Activated B cell treated with CpG ODN at 0.5 μM for 24 hours (primary cell): Measurements from ENCODE around the gene FN3KRP. TPM values are rescaled to one million over a fixed set of nuclear protein-coding genes. Genes with fewer than 3 reads are reported as not detected.

ENCODE experiments used
- ATAC-seq: fragments of 200-7000 bp; cut with Tn5 transposase; one replicate; pipeline ENCODE4 v1.10.0; 2021; ENCODE audit warnings: low read depth, mild to moderate bottlenecking, moderate library complexity
- CTCF ChIA-PET: fragments of 350-600 bp; sonication (Branson Sonifier 250); formaldehyde crosslinking; loops from one replicate; lab custom pipeline; 2021; ENCODE audit warnings: antibody characterized with exemption; lab: Charles Lee
- POLR2A ChIA-PET: fragments of 350-600 bp; sonication (Branson Sonifier 250); formaldehyde crosslinking; loops from one replicate; lab custom pipeline; 2021; ENCODE audit warnings: antibody characterized with exemption; lab: Charles Lee
- DNase-seq: peaks from one replicate; pipeline ENCODE4 v3.0.0; 2022
- H3K27ac Mint-ChIP-seq: one replicate; pipeline ENCODE4 v1.8.0; 2020; ENCODE audit warnings: mixed read lengths
- H3K27me3 Mint-ChIP-seq: one replicate; pipeline ENCODE4 v1.8.0; 2021; ENCODE audit warnings: mixed read lengths
- H3K36me3 Mint-ChIP-seq: one replicate; pipeline ENCODE4 v1.8.0; 2021; ENCODE audit warnings: low read depth, mixed read lengths
- H3K4me1 Mint-ChIP-seq: one replicate; pipeline ENCODE4 v1.8.0; 2021; ENCODE audit warnings: mixed read lengths
- H3K4me3 Mint-ChIP-seq: one replicate; pipeline ENCODE4 v1.8.0; 2020; ENCODE audit warnings: mild to moderate bottlenecking, mixed read lengths
- H3K9me3 Mint-ChIP-seq: one replicate; pipeline ENCODE4 v1.8.0; 2020; ENCODE audit warnings: mixed read lengths
- CTCF ChIP-seq: fragments of 200-600 bp; IDR thresholded peaks from one replicate; pipeline ENCODE4 v1.8.0; 2022; ENCODE audit warnings: antibody characterized with exemption, mild to moderate bottlenecking
- intact Hi-C: fragments of 100-400 bp; cut with micrococcal nuclease; formaldehyde crosslinking; loops from one replicate; pipeline ENCODE4 v1.15.1; 2024
- total RNA-seq: library from RNA; stranded (reverse); gene quantifications from 2 replicates; pipeline ENCODE4 v1.2.3, GENCODE V29; 2022

Gene FN3KRP
- total RNA-seq, 1 donor from 2014 or later, result 28.5 TPM

- TF ChIP-seq CTCF, result no peak
- Mint-ChIP-seq H3K9me3 (no peaks in the 10 kb centered on the region), H3K27ac (peak overlapping the region; percentile 50), H3K4me3 (peak overlapping the region; percentile 35), H3K4me1 (peaks cover 29% of the 10 kb centered on the region), H3K36me3 (peaks cover 22% of the 10 kb centered on the region), H3K27me3 (no peaks in the 10 kb centered on the region)
- DNase-seq, result peak; percentile 42
- ChIA-PET CTCF (interaction anchor here (1.0 to 1.4 kb wide), 6 partner anchors 55 to 425 kb away, joined by 4 to 7 read pairs (median 5); no protein-coding TSS in a partner anchor), POLR2A (no interaction called here)
- intact Hi-C loops, result loop anchor here (1.0 to 5.0 kb wide), 2 partner anchors 107 to 423 kb away; no protein-coding TSS in a partner anchor
- ATAC-seq, result peak; percentile 89
Measured at GRCh38 chr17:82775001-82775823, 58.7 kb downstream of the FN3KRP start.

- ATAC-seq (peak; percentile 33), DNase-seq (no peak)
- no peak for TF ChIP-seq CTCF
- CTCF ChIA-PET, result interaction anchor here (1.4 kb wide), 3 partner anchors 138 to 424 kb away, joined by 4 to 6 read pairs (median 5); no protein-coding TSS in a partner anchor
- Mint-ChIP-seq H3K27ac (no peak overlapping the region), H3K9me3 (no peaks in the 10 kb centered on the region), H3K36me3 (peaks cover 20% of the 10 kb centered on the region), H3K4me3 (no peak overlapping the region), H3K4me1 (peaks cover 29% of the 10 kb centered on the region), H3K27me3 (no peaks in the 10 kb centered on the region)
- intact Hi-C loops, result loop anchor here (5.0 kb wide), 1 partner anchor 424 kb away; no protein-coding TSS in a partner anchor
- POLR2A ChIA-PET, result no interaction called here
Measured at GRCh38 chr17:82776454-82776853, 59.9 kb downstream of the FN3KRP start.

Other genes starting within 250 kb of the FN3KRP start
- 56.4 and 60.4 TPM in 2 replicates for gene FOXK2, start 197.0 kb upstream of the FN3KRP start, total RNA-seq
- 48.3 and 51.2 TPM in 2 replicates for gene WDR45B, start 68.3 kb upstream of the FN3KRP start, total RNA-seq
- gene RAB40B, start 18.0 kb upstream of the FN3KRP start, total RNA-seq, result 2.0 and 2.6 TPM in 2 replicates
- 0.44 and 0.98 TPM in 2 replicates for gene FN3K, start 18.9 kb downstream of the FN3KRP start, total RNA-seq
- 49.9 and 50.9 TPM in 2 replicates for gene TBCD, start 35.4 kb downstream of the FN3KRP start, total RNA-seq
- not detected in 2 replicates for gene ZNF750, start 123.3 kb downstream of the FN3KRP start, total RNA-seq